ENCODE data around the gene C11orf97. TPM values are rescaled to one million over a fixed set of nuclear protein-coding genes. Genes with fewer than 3 reads are reported as not detected.

C11orf97 gene
- total and polyA plus RNA-seq, 2 experiments from 2014 or later: not detected

GRCh38 chr11:94545264-94546161, 33.3 kb downstream of the C11orf97 start:
- peaks cover 35% of the 10 kb centered on the region for H3K27me3 Mint-ChIP-seq (ENCODE audit: insufficient read depth, low read depth, poor library complexity)
- H3K27ac ChIP-seq (ENCODE audit: low read depth): no peak overlapping the region
- H3K9me3 Mint-ChIP-seq: peaks cover 2% of the 10 kb centered on the region; the same call in 2 of the 3 replicates
- peaks cover 22% of the 10 kb centered on the region for H3K4me1 Mint-ChIP-seq
- H3K27ac Mint-ChIP-seq: no peak overlapping the region
- H3K9me2 ChIP-seq (ENCODE audit: insufficient read depth): no peaks in the 10 kb centered on the region
- peaks cover 20% of the 10 kb centered on the region for H3K4me1 ChIP-seq (ENCODE audit: insufficient read depth)
- peak overlapping the region; percentile 95 for H3K4me2 ChIP-seq
- ATAC-seq (peak; percentile 11), DNase-seq (ENCODE audit: low spot score) (peak; percentile 41)
- peaks cover 5% of the 10 kb centered on the region for H3K79me2 ChIP-seq (replicated peaks; ENCODE audit: insufficient read depth)
- peaks cover 9% of the 10 kb centered on the region; the same call in 1 of the 2 replicates for H3F3A ChIP-seq (replicated peaks; ENCODE audit: low read depth)
- no peaks in the 10 kb centered on the region for H3K36me3 Mint-ChIP-seq (ENCODE audit: low read depth)
- peaks cover 13% of the 10 kb centered on the region for H4K20me1 ChIP-seq (replicated peaks; ENCODE audit: insufficient read depth)
- peak overlapping the region; percentile 81 for H3K4me3 Mint-ChIP-seq
- peak overlapping the region; percentile 83 for H3K4me3 ChIP-seq
- peak overlapping the region; percentile 82 for H2AFZ ChIP-seq
- peaks cover 58% of the 10 kb centered on the region for H3K27me3 ChIP-seq (ENCODE audit: insufficient read depth)
- TF ChIP-seq EZH2phosphoT487 (IDR thresholded peaks at IDR 0.05; ENCODE audit: unreplicated experiment): no peak
- no peak for TF ChIP-seq CREB1 (CRISPR knock-in tag; IDR thresholded peaks at IDR 0.05; ENCODE audit: low read depth)
- TF ChIP-seq ETS1 (IDR thresholded peaks at IDR 0.05): no peak
- TF ChIP-seq POLR2AphosphoS5 (IDR thresholded peaks at IDR 0.05; ENCODE audit: low read depth): no peak
- no peak for TF ChIP-seq ZNF114 (CRISPR knock-in tag; IDR thresholded peaks at IDR 0.05)
- TF ChIP-seq EZH2 (IDR thresholded peaks at IDR 0.05; ENCODE audit: low read depth, unreplicated experiment): peak; percentile 37
- TF ChIP-seq REST (IDR thresholded peaks at IDR 0.05; ENCODE audit: unreplicated experiment): no peak
- H3K36me3 ChIP-seq (ENCODE audit: insufficient read depth): no peaks in the 10 kb centered on the region

GRCh38 chr11:94546162-94546470, 33.9 kb downstream of the C11orf97 start:
- Histone ChIP-seq H4K20me1 (replicated peaks; ENCODE audit: insufficient read depth) (peaks cover 13% of the 10 kb centered on the region), H3K4me3 (peak overlapping the region; percentile 83), H3F3A (replicated peaks; ENCODE audit: low read depth) (peaks cover 9% of the 10 kb centered on the region; the same call in 1 of the 2 replicates), H3K4me1 (ENCODE audit: insufficient read depth) (peaks cover 20% of the 10 kb centered on the region), H3K4me2 (peak overlapping the region; percentile 95), H3K79me2 (replicated peaks; ENCODE audit: insufficient read depth) (peaks cover 5% of the 10 kb centered on the region), H3K36me3 (ENCODE audit: insufficient read depth) (no peaks in the 10 kb centered on the region), H2AFZ (no peak overlapping the region), H3K27me3 (ENCODE audit: insufficient read depth) (peaks cover 58% of the 10 kb centered on the region), H3K27ac (ENCODE audit: low read depth) (no peak overlapping the region), H3K9me2 (ENCODE audit: insufficient read depth) (no peaks in the 10 kb centered on the region)
- H3K36me3 Mint-ChIP-seq (ENCODE audit: low read depth): no peaks in the 10 kb centered on the region
- H3K4me1 Mint-ChIP-seq: peaks cover 22% of the 10 kb centered on the region
- H3K27me3 Mint-ChIP-seq (ENCODE audit: insufficient read depth, low read depth, poor library complexity): peaks cover 34% of the 10 kb centered on the region
- ATAC-seq: no peak
- H3K27ac Mint-ChIP-seq: no peak overlapping the region
- H3K4me3 Mint-ChIP-seq: peak overlapping the region; percentile 81
- DNase-seq (ENCODE audit: low spot score): peak; percentile 24
- peaks cover 2% of the 10 kb centered on the region; the same call in 2 of the 3 replicates for H3K9me3 Mint-ChIP-seq
- TF ChIP-seq EZH2 (IDR thresholded peaks at IDR 0.05; ENCODE audit: low read depth, unreplicated experiment): no peak
- no peak for TF ChIP-seq ZNF114 (CRISPR knock-in tag; IDR thresholded peaks at IDR 0.05)
- TF ChIP-seq REST (IDR thresholded peaks at IDR 0.05; ENCODE audit: unreplicated experiment): no peak

Measured in GM23338 (cell line).